ENCODE data around the gene GTF3C6.
"Not testable (repeated sequence)": the region's sequence is repeated elsewhere in the genome, so short reads cannot be mapped to it uniquely, and the experiment has no call there.

GTF3C6 gene

GRCh38 chr6:111002350-111002749 lies 43.8 kb downstream of the GTF3C6 start:
- H3K9me3 Mint-ChIP-seq = no peaks in the 10 kb centered on the region
- no peak overlapping the region for H3K4me3 Mint-ChIP-seq
- no peak for DNase-seq
- H3K36me3 Mint-ChIP-seq (ENCODE audit: low read depth) = peaks cover 90% of the 10 kb centered on the region
- no peaks in the 10 kb centered on the region for H3K27me3 Mint-ChIP-seq
- H3K27ac Mint-ChIP-seq = no peak overlapping the region
- H3K4me1 Mint-ChIP-seq (ENCODE audit: low read depth) = peaks cover 8% of the 10 kb centered on the region

DNA sequence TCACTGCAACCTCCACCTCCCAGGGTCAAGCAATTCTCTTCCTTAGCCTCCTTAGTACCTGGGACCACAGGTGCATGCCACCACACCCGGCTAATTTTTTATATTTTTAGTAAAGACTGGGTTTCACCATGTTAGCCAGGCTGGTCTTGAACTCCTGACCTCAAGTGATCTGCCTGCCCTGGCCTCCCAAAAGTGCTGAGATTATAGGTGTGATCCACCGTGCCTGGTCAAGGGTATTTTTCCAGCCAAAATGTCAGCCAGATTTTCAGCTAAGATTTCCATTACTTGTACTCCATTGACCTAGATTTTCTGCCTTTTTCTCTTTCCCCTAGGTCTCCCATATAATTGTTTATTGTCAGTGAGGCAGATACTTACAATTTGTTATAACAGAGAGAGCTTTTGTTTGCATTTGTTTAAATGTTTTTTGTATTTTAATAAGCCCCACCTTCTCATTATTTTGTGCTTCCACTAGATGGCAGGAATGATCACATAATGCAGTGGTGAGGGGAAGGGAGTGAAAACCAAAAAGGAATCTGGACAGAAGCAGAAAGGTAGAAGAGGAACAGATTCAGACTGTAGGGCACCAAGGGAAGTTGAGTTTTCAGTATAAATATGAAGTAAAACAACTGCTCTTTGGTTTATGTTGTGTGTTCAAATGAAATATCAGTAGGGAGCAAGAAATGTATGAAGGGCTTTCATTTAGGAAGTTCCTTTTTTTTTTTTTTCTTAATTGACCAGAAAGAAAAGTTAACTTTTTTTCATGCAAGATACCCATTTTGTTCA lies 53.0 kb downstream of the GTF3C6 start:
- Mint-ChIP-seq H3K27ac (no peak overlapping the region), H3K9me3 (no peaks in the 10 kb centered on the region), H3K4me3 (no peak overlapping the region), H3K4me1 (ENCODE audit: low read depth) (peaks cover 3% of the 10 kb centered on the region), H3K27me3 (no peaks in the 10 kb centered on the region), H3K36me3 (ENCODE audit: low read depth) (peaks cover 85% of the 10 kb centered on the region)
- DNase-seq = no peak

- H3K27ac Mint-ChIP-seq = no peak overlapping the region
- H3K36me3 Mint-ChIP-seq (ENCODE audit: low read depth) = peaks cover 87% of the 10 kb centered on the region
- H3K4me3 Mint-ChIP-seq = no peak overlapping the region
- no peaks in the 10 kb centered on the region for H3K27me3 Mint-ChIP-seq
- no peak for DNase-seq
- peaks cover 3% of the 10 kb centered on the region for H3K4me1 Mint-ChIP-seq (ENCODE audit: low read depth)
- no peaks in the 10 kb centered on the region for H3K9me3 Mint-ChIP-seq
Measured at GRCh38 chr6:111012143-111012452, 53.6 kb downstream of the GTF3C6 start.

GRCh38 chr6:111012520-111012919 lies 54.0 kb downstream of the GTF3C6 start:
- H3K27me3 Mint-ChIP-seq; DNase-seq; H3K27ac Mint-ChIP-seq; H3K4me3 Mint-ChIP-seq; H3K4me1 Mint-ChIP-seq (ENCODE audit: low read depth); H3K9me3 Mint-ChIP-seq: not testable (repeated sequence)
- H3K36me3 Mint-ChIP-seq (ENCODE audit: low read depth) = peaks cover 85% of the 10 kb centered on the region

DNA sequence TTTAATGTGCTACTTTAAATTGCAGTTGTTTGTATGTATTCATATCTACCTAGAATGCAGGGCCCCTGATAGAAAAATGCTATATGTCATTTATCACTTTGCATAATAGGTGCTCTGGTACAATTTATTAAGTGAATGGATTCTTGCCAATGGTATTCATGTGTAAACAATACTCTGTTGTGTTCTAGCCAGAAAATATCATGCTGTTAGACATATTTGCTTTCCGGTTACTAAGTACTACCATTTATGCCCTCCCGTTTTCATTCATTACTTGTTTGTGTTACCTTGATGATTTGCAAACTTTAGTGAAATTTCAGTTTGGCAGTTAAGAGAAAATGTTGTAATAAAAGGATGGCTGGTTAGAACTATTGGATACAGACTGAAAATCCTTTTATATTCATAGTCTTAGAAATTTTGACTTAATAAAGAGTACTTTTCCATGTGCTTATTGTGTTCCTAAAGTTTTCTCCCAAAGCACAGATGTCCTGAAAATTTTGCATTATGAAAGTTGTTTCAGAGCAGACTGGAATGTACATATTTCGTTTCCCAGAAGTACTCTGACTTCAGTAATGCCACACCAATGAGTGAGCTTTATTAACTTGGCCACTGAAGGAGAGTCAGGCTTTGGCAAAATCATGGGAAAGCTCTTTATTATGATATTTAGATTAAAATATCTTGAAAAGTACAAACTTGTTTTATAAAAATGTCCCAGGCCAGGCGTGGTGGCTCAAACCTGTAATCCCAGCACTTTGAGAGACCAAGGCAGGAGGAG lies 54.8 kb downstream of the GTF3C6 start:
- DNase-seq = no peak
- Mint-ChIP-seq H3K9me3 (no peaks in the 10 kb centered on the region), H3K36me3 (ENCODE audit: low read depth) (peaks cover 87% of the 10 kb centered on the region), H3K27ac (no peak overlapping the region), H3K4me1 (ENCODE audit: low read depth) (peaks cover 3% of the 10 kb centered on the region), H3K27me3 (no peaks in the 10 kb centered on the region), H3K4me3 (no peak overlapping the region)

GRCh38 chr6:111015389-111016124 lies 57.1 kb downstream of the GTF3C6 start:
- no peaks in the 10 kb centered on the region for H3K27me3 Mint-ChIP-seq
- H3K36me3 Mint-ChIP-seq (ENCODE audit: low read depth) = peaks cover 87% of the 10 kb centered on the region
- H3K4me3 Mint-ChIP-seq = no peak overlapping the region
- peaks cover 3% of the 10 kb centered on the region for H3K4me1 Mint-ChIP-seq (ENCODE audit: low read depth)
- H3K9me3 Mint-ChIP-seq = no peaks in the 10 kb centered on the region
- no peak for DNase-seq
- H3K27ac Mint-ChIP-seq = no peak overlapping the region

- not testable (repeated sequence) for H3K9me3 Mint-ChIP-seq; DNase-seq; H3K4me1 Mint-ChIP-seq (ENCODE audit: low read depth); H3K27ac Mint-ChIP-seq; H3K4me3 Mint-ChIP-seq; H3K27me3 Mint-ChIP-seq
- peaks cover 85% of the 10 kb centered on the region for H3K36me3 Mint-ChIP-seq (ENCODE audit: low read depth)
Measured at GRCh38 chr6:111017241-111017640, 58.7 kb downstream of the GTF3C6 start.
